ENCODE measurements around the gene ZNF205. TPM values are rescaled to one million over a fixed set of nuclear protein-coding genes. Genes with fewer than 3 reads are reported as not detected.

Gene ZNF205
- total and polyA plus RNA-seq, 2 of the 13 experiments (the other 11 are each of a cell fraction or from before 2014, with no cell fraction given): 5.8 to 10.2 TPM

GRCh38 chr16:3158510-3159314 is 46.3 kb downstream of the ZNF205 start (continued):
- TF ChIP-seq SNAPC4 (CRISPR knock-in tag; IDR thresholded peaks at IDR 0.05): no peak
- TF ChIP-seq ZBTB21 (CRISPR knock-in tag; IDR thresholded peaks at IDR 0.05): peak; percentile 70
- TF ChIP-seq, protein P1, sequence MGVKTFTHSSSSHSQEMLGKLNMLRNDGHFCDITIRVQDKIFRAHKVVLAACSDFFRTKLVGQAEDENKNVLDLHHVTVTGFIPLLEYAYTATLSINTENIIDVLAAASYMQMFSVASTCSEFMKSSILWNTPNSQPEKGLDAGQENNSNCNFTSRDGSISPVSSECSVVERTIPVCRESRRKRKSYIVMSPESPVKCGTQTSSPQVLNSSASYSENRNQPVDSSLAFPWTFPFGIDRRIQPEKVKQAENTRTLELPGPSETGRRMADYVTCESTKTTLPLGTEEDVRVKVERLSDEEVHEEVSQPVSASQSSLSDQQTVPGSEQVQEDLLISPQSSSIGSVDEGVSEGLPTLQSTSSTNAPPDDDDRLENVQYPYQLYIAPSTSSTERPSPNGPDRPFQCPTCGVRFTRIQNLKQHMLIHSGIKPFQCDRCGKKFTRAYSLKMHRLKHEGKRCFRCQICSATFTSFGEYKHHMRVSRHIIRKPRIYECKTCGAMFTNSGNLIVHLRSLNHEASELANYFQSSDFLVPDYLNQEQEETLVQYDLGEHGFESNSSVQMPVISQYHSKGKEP (CRISPR knock-in tag; IDR thresholded peaks at IDR 0.05): no peak
- peak; percentile 54; the same call in 1 of the 2 replicates for TF ChIP-seq ZNF788 (CRISPR knock-in tag; IDR thresholded peaks at IDR 0.05; ENCODE audit: borderline replicate concordance)
- TF ChIP-seq, protein P2, sequence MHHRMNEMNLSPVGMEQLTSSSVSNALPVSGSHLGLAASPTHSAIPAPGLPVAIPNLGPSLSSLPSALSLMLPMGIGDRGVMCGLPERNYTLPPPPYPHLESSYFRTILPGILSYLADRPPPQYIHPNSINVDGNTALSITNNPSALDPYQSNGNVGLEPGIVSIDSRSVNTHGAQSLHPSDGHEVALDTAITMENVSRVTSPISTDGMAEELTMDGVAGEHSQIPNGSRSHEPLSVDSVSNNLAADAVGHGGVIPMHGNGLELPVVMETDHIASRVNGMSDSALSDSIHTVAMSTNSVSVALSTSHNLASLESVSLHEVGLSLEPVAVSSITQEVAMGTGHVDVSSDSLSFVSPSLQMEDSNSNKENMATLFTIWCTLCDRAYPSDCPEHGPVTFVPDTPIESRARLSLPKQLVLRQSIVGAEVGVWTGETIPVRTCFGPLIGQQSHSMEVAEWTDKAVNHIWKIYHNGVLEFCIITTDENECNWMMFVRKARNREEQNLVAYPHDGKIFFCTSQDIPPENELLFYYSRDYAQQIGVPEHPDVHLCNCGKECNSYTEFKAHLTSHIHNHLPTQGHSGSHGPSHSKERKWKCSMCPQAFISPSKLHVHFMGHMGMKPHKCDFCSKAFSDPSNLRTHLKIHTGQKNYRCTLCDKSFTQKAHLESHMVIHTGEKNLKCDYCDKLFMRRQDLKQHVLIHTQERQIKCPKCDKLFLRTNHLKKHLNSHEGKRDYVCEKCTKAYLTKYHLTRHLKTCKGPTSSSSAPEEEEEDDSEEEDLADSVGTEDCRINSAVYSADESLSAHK (CRISPR knock-in tag; IDR thresholded peaks at IDR 0.05; ENCODE audit: borderline replicate concordance): no peak
- TF ChIP-seq ZNF275 (CRISPR knock-in tag; IDR thresholded peaks at IDR 0.05; ENCODE audit: borderline replicate concordance): 0 out of 2 replicates have a peak, but pooled peaks have one; percentile 16
- TF ChIP-seq NFKB2 (CRISPR knock-in tag; IDR thresholded peaks at IDR 0.05; ENCODE audit: borderline replicate concordance): peak; percentile 34; the same call in 1 of the 2 replicates
- TF ChIP-seq MAFK (conservative IDR thresholded peaks at IDR 0.05 in 1 of 2, IDR thresholded peaks at IDR 0.05 in 1 of 2; ENCODE audit: low read length in 2 of 2): no peak
- TF ChIP-seq FOXA3 (CRISPR knock-in tag; IDR thresholded peaks at IDR 0.05): 0 out of 2 replicates have a peak, but pooled peaks have one; percentile 4
- peak; percentile 53; the same call in 1 of the 2 replicates for TF ChIP-seq ZSCAN29 (CRISPR knock-in tag; conservative IDR thresholded peaks at IDR 0.05)
- TF ChIP-seq KLF12 (CRISPR knock-in tag; IDR thresholded peaks at IDR 0.05; ENCODE audit: borderline replicate concordance): no peak
- no peak for TF ChIP-seq MBNL3 (CRISPR knock-in tag; conservative IDR thresholded peaks at IDR 0.05)
- TF ChIP-seq, protein P3, sequence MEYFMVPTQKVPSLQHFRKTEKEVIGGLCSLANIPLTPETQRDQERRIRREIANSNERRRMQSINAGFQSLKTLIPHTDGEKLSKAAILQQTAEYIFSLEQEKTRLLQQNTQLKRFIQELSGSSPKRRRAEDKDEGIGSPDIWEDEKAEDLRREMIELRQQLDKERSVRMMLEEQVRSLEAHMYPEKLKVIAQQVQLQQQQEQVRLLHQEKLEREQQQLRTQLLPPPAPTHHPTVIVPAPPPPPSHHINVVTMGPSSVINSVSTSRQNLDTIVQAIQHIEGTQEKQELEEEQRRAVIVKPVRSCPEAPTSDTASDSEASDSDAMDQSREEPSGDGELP (IDR thresholded peaks at IDR 0.05; ENCODE audit: borderline replicate concordance, low read depth): peak; percentile 48; the same call in 1 of the 2 replicates
- TF ChIP-seq HNRNPLL (IDR thresholded peaks at IDR 0.05; ENCODE audit: low read depth, low read length, poor library complexity, severe bottlenecking): peak; percentile 52

Measured in HepG2 (cell line).